Breast epithelium (tissue), 4 donors: ENCODE measurements around the gene GRPEL2. TPM values are rescaled to one million over a fixed set of nuclear protein-coding genes. Genes with fewer than 3 reads are reported as not detected.

Experiments used
- DNase-seq, 2 donors: peaks; one replicate each; pipeline ENCODE4 v3.0.0-alpha.2; 2019; ENCODE audit warnings: low spot score in 2 of 2
- H3K27ac ChIP-seq, 2 donors: fragments of 200-600 bp; sonication (generic) in 1 of 2; one replicate each; pipeline ENCODE4 v1.5.1; 2016 to 2019; ENCODE audit warnings: mild to moderate bottlenecking in 1 of 2
- H3K27me3 ChIP-seq, 2 donors: fragments of 200-600 bp; sonication (generic) in 1 of 2; one replicate each; pipeline versions ENCODE4 v1.5.1 to v1.6.0; 2017 to 2019; ENCODE audit warnings: control low read depth in 1 of 2, mild to moderate bottlenecking in 1 of 2
- H3K36me3 ChIP-seq: fragments of 200-600 bp; one replicate; pipeline ENCODE4 v1.5.1; 2019
- H3K4me1 ChIP-seq, 2 donors: fragments of 200-600 bp; sonication (generic); one replicate each; pipeline ENCODE4 v1.5.1; 2016 to 2019; ENCODE audit warnings: control low read depth in 1 of 2
- H3K4me3 ChIP-seq, 3 donors: fragments of 200-600 bp; sonication (generic); 1 replicate in 2 of 3; 2 replicates in 1 of 3; pipeline ENCODE4 v1.5.1; 2016 to 2019; ENCODE audit warnings: mild to moderate bottlenecking in 3 of 3, moderate library complexity in 2 of 3
- H3K9me3 ChIP-seq, 2 donors: fragments of 200-600 bp; sonication (generic) in 1 of 2; one replicate each; pipeline ENCODE4 v1.5.1; 2016 to 2019; ENCODE audit warnings: control low read depth in 1 of 2
- CTCF ChIP-seq, 3 donors: fragments of 450-650 bp; IDR thresholded peaks; one replicate each; pipeline ENCODE4 v1.5.1; 2016 to 2017; ENCODE audit warnings: antibody characterized with exemption in 3 of 3, mild to moderate bottlenecking in 3 of 3, moderate library complexity in 3 of 3
- POLR2A ChIP-seq: fragments of 450-650 bp; IDR thresholded peaks from one replicate; pipeline ENCODE4 v1.6.1; 2016; ENCODE audit warnings: antibody characterized with exemption, mild to moderate bottlenecking, moderate library complexity
- POLR2AphosphoS5 ChIP-seq, 3 donors: sonication (generic); formaldehyde crosslinking; IDR thresholded peaks; one replicate each; pipeline ENCODE4 v1.6.1; 2017; ENCODE audit warnings: antibody characterized with exemption in 3 of 3
- intact Hi-C: fragments of 100-400 bp; cut with DNase I; formaldehyde crosslinking; loops from one replicate; pipeline ENCODE4 v1.15.1; 2023; ENCODE audit warnings: low total_unique reads
- total RNA-seq, 3 donors: library from RNA; depleted of rRNA; stranded (reverse); fragments of >200 nt; gene quantifications; one replicate each; pipeline ENCODE4 v1.1.0, GENCODE V29; 2016

Gene GRPEL2
- 10 to 100 TPM; 14.4 to 17.1 (median 16.5) TPM for total RNA-seq

GRCh38 chr5:149345147-149345891 lies at the start of gene GRPEL2:
GRPEL2 (plus strand) TSS chr5:149345499; CDS start chr5:149345540, 41 bp downstream.
- H3K4me3 ChIP-seq: peak within 1 kb of the TSS; percentile 68 to 85 (median 81)
- peak; percentile 91 to 94 for DNase-seq
- no peaks in the 10 kb centered on the region for H3K27me3 ChIP-seq
- H3K4me1 ChIP-seq: no peaks in the 10 kb centered on the region
- TF ChIP-seq CTCF (IDR thresholded peaks at IDR 0.05): peak in 1 of 3 donors; percentile 15
- TF ChIP-seq POLR2A: no peak
- peak; percentile 74 to 87 (median 77) for TF ChIP-seq POLR2AphosphoS5 (IDR thresholded peaks at IDR 0.05)
- peak within 1 kb of the TSS; percentile 82 to 86 for H3K27ac ChIP-seq
- no peaks in the 10 kb centered on the region for H3K9me3 ChIP-seq
- no peaks in the 10 kb centered on the region for H3K36me3 ChIP-seq
- intact Hi-C loops: no loop called here

DNA sequence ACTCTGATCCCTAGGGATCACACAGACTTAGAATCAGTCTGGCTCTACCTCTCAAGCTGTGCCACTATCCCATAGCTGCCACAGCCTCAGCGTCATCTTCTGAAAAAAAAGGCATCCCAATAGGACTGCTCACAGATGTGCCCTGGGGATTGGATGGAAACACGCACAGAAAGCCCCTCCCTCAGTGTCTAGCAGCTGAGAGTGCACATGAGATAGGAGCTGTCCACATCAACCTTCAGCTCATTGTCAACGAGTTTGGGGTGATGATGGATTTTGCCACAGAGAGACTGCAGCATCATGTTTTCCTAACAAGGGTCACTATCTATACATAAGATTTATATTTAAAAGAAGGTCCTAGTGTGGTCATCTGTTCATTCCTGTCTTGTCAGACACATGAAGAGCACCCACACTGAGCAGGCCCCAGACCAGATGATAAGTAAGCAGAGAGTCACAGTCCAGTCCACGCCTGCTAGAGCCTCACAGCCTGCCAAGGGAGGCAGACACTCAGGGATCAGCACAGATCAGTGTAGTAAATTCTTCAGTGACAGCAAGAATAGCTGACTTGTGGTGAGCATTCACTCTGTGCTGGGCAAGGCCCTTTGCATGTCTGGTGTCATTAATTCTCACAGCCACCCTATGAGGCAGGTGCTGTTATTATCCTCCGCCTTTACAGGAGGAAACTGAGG lies 47.8 kb upstream of the GRPEL2 start:
- no peaks in the 10 kb centered on the region for H3K36me3 ChIP-seq
- no peak for TF ChIP-seq POLR2A
- no peak for TF ChIP-seq POLR2AphosphoS5 (IDR thresholded peaks at IDR 0.05)
- no peak for TF ChIP-seq CTCF (IDR thresholded peaks at IDR 0.05)
- no peak overlapping the region for H3K4me3 ChIP-seq
- H3K9me3 ChIP-seq: no peaks in the 10 kb centered on the region
- DNase-seq: no peak
- no peaks in the 10 kb centered on the region for H3K4me1 ChIP-seq
- H3K27me3 ChIP-seq: no peaks in the 10 kb centered on the region
- intact Hi-C loops: no loop called here
- H3K27ac ChIP-seq: no peak overlapping the region

- H3K27me3 ChIP-seq: no peaks in the 10 kb centered on the region
- no peak for DNase-seq
- H3K4me3 ChIP-seq: no peak overlapping the region
- intact Hi-C loops: no loop called here
- H3K27ac ChIP-seq: no peak overlapping the region
- no peaks in the 10 kb centered on the region for H3K4me1 ChIP-seq
- H3K36me3 ChIP-seq: no peaks in the 10 kb centered on the region
- no peaks in the 10 kb centered on the region for H3K9me3 ChIP-seq
- TF ChIP-seq POLR2AphosphoS5 (IDR thresholded peaks at IDR 0.05): no peak
- TF ChIP-seq CTCF (IDR thresholded peaks at IDR 0.05): no peak
These were observed 47.1 kb upstream of the GRPEL2 start for GRCh38 chr5:149298163-149298562.

GRCh38 chr5:149298842-149299404 lies 46.4 kb upstream of the GRPEL2 start:
- peak in 1 of 3 donors; percentile 14 for TF ChIP-seq POLR2AphosphoS5 (IDR thresholded peaks at IDR 0.05)
- no peak for TF ChIP-seq POLR2A
- no peaks in the 10 kb centered on the region for H3K27me3 ChIP-seq
- no peaks in the 10 kb centered on the region for H3K4me1 ChIP-seq
- intact Hi-C loops: no loop called here
- no peak for DNase-seq
- H3K9me3 ChIP-seq: no peaks in the 10 kb centered on the region
- no peaks in the 10 kb centered on the region for H3K36me3 ChIP-seq
- no peak overlapping the region for H3K4me3 ChIP-seq
- H3K27ac ChIP-seq: peak overlapping the region; percentile 18 to 77

DNA sequence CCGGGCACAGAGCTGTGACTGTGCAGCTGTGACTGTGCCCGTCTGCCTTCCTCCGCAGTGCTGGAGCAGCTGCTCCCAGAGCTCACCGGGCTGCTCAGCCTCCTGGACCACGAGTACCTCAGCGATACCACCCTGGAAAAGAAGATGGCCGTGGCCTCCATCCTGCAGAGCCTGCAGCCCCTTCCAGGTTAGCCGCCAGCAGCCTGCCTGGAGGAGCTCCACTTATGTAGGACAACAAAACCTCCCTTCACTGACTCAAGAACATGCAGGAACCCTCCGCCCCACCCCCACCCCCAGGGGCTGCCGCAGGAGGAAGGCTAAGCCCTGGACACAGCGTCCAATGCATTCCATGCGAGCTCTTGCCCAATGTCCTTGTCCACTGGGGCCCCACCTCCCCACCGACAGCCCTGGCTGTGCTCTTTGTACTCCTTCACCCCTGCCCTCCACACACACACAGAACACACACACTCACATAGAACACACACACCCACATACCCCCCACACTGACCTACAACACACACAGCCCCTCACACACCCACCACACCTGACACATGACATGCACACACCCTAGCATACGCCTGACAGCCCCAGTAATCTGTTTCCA lies 45.7 kb upstream of the GRPEL2 start:
- TF ChIP-seq CTCF (IDR thresholded peaks at IDR 0.05): no peak
- TF ChIP-seq POLR2A: no peak
- no peak for TF ChIP-seq POLR2AphosphoS5 (IDR thresholded peaks at IDR 0.05)
- Histone ChIP-seq H3K4me3 (no peak overlapping the region), H3K27ac (peak overlapping the region; percentile 18 to 77), H3K9me3 (no peaks in the 10 kb centered on the region), H3K36me3 (no peaks in the 10 kb centered on the region), H3K4me1 (no peaks in the 10 kb centered on the region), H3K27me3 (no peaks in the 10 kb centered on the region)
- intact Hi-C loops: no loop called here
- DNase-seq: no peak
